ENCODE measurements around the gene NTM. TPM values are rescaled to one million over a fixed set of nuclear protein-coding genes. Genes with fewer than 3 reads are reported as not detected.

NTM gene
- total RNA-seq, 1 experiment from 2014 or later = 16.4 TPM

DNA sequence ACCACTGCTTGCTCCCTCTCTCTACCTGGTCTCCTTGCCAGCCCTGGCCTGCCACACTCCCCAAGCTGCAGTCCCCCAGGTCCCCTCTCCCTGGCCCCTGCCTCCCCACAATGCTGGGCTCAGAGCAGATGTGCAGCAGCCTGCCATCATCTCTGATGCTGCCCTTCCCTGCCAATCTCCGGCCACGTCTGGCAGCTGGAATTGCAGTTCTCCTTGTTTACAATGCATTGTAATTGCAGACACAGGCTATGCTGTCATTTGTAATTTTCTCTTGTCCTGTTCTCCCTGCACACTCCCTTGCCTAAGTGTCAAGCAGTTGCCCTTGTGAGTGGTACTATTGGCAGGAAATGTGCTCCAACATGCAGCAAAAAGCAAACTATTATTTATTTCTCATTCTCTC lies 222.3 kb downstream of the NTM start:
- no peaks in the 10 kb centered on the region; the same call in 1 of the 2 replicates for H3K27me3 Mint-ChIP-seq (ENCODE audit: low read depth)
- peaks cover 4% of the 10 kb centered on the region for H3K9me3 Mint-ChIP-seq
- DNase-seq (ENCODE audit: low spot score) (no peak), ATAC-seq (no peak)
- no peak overlapping the region for H3K4me3 Mint-ChIP-seq
- H3K36me3 Mint-ChIP-seq = no peaks in the 10 kb centered on the region
- no peak for TF ChIP-seq TEAD1 (CRISPR knock-in tag; IDR thresholded peaks at IDR 0.05)
- no peak for TF ChIP-seq ZNF138 (CRISPR knock-in tag; conservative IDR thresholded peaks at IDR 0.05)
- TF ChIP-seq TCF7 (CRISPR knock-in tag; IDR thresholded peaks at IDR 0.05; ENCODE audit: low read depth) = no peak
- TF ChIP-seq, protein P1, sequence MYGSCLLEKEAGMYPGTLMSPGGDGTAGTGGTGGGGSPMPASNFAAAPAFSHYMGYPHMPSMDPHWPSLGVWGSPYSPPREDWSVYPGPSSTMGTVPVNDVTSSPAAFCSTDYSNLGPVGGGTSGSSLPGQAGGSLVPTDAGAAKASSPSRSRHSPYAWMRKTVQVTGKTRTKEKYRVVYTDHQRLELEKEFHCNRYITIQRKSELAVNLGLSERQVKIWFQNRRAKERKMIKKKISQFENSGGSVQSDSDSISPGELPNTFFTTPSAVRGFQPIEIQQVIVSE (CRISPR knock-in tag; IDR thresholded peaks at IDR 0.05; ENCODE audit: borderline replicate concordance) = no peak
- TF ChIP-seq NR1H2 (CRISPR knock-in tag; IDR thresholded peaks at IDR 0.05) = no peak
- TF ChIP-seq, protein P2, sequence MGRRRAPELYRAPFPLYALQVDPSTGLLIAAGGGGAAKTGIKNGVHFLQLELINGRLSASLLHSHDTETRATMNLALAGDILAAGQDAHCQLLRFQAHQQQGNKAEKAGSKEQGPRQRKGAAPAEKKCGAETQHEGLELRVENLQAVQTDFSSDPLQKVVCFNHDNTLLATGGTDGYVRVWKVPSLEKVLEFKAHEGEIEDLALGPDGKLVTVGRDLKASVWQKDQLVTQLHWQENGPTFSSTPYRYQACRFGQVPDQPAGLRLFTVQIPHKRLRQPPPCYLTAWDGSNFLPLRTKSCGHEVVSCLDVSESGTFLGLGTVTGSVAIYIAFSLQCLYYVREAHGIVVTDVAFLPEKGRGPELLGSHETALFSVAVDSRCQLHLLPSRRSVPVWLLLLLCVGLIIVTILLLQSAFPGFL (CRISPR knock-in tag; IDR thresholded peaks at IDR 0.05; ENCODE audit: borderline replicate concordance) = no peak
- no peak for TF ChIP-seq SMAD3 (CRISPR knock-in tag; IDR thresholded peaks at IDR 0.05; ENCODE audit: borderline replicate concordance)
- TF ChIP-seq FOXJ3 (CRISPR knock-in tag; IDR thresholded peaks at IDR 0.05; ENCODE audit: borderline replicate concordance) = no peak
- TF ChIP-seq, protein P3, sequence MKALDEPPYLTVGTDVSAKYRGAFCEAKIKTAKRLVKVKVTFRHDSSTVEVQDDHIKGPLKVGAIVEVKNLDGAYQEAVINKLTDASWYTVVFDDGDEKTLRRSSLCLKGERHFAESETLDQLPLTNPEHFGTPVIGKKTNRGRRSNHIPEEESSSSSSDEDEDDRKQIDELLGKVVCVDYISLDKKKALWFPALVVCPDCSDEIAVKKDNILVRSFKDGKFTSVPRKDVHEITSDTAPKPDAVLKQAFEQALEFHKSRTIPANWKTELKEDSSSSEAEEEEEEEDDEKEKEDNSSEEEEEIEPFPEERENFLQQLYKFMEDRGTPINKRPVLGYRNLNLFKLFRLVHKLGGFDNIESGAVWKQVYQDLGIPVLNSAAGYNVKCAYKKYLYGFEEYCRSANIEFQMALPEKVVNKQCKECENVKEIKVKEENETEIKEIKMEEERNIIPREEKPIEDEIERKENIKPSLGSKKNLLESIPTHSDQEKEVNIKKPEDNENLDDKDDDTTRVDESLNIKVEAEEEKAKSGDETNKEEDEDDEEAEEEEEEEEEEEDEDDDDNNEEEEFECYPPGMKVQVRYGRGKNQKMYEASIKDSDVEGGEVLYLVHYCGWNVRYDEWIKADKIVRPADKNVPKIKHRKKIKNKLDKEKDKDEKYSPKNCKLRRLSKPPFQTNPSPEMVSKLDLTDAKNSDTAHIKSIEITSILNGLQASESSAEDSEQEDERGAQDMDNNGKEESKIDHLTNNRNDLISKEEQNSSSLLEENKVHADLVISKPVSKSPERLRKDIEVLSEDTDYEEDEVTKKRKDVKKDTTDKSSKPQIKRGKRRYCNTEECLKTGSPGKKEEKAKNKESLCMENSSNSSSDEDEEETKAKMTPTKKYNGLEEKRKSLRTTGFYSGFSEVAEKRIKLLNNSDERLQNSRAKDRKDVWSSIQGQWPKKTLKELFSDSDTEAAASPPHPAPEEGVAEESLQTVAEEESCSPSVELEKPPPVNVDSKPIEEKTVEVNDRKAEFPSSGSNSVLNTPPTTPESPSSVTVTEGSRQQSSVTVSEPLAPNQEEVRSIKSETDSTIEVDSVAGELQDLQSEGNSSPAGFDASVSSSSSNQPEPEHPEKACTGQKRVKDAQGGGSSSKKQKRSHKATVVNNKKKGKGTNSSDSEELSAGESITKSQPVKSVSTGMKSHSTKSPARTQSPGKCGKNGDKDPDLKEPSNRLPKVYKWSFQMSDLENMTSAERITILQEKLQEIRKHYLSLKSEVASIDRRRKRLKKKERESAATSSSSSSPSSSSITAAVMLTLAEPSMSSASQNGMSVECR (CRISPR knock-in tag; IDR thresholded peaks at IDR 0.05; ENCODE audit: borderline replicate concordance) = no peak
- no peak for TF ChIP-seq IRF2 (CRISPR knock-in tag; IDR thresholded peaks at IDR 0.05; ENCODE audit: borderline replicate concordance, low read depth)
- TF ChIP-seq NR3C1 (CRISPR knock-in tag; conservative IDR thresholded peaks at IDR 0.05; ENCODE audit: low read depth) = no peak
- TF ChIP-seq ZNF416 (CRISPR knock-in tag; IDR thresholded peaks at IDR 0.05) = no peak
- no peak for TF ChIP-seq ETV6 (CRISPR knock-in tag; IDR thresholded peaks at IDR 0.05)
- TF ChIP-seq, protein P4, sequence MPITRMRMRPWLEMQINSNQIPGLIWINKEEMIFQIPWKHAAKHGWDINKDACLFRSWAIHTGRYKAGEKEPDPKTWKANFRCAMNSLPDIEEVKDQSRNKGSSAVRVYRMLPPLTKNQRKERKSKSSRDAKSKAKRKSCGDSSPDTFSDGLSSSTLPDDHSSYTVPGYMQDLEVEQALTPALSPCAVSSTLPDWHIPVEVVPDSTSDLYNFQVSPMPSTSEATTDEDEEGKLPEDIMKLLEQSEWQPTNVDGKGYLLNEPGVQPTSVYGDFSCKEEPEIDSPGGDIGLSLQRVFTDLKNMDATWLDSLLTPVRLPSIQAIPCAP (CRISPR knock-in tag; IDR thresholded peaks at IDR 0.05) = no peak
- TF ChIP-seq, protein P5, sequence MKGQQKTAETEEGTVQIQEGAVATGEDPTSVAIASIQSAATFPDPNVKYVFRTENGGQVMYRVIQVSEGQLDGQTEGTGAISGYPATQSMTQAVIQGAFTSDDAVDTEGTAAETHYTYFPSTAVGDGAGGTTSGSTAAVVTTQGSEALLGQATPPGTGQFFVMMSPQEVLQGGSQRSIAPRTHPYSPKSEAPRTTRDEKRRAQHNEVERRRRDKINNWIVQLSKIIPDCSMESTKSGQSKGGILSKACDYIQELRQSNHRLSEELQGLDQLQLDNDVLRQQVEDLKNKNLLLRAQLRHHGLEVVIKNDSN (CRISPR knock-in tag; IDR thresholded peaks at IDR 0.05) = no peak
- no peak for TF ChIP-seq KAT7 (CRISPR knock-in tag; IDR thresholded peaks at IDR 0.05; ENCODE audit: borderline replicate concordance)
- peaks cover 62% of the 10 kb centered on the region for H3K4me1 Mint-ChIP-seq
- CTCF ChIA-PET = interaction anchor here (0.5 to 3.3 kb wide), 6 partner anchors 13 to 528 kb away, joined by 3 to 19 read pairs (median 12); no protein-coding TSS in a partner anchor
- H3K27ac Mint-ChIP-seq = no peak overlapping the region
- POLR2A ChIA-PET = no interaction called here

DNA sequence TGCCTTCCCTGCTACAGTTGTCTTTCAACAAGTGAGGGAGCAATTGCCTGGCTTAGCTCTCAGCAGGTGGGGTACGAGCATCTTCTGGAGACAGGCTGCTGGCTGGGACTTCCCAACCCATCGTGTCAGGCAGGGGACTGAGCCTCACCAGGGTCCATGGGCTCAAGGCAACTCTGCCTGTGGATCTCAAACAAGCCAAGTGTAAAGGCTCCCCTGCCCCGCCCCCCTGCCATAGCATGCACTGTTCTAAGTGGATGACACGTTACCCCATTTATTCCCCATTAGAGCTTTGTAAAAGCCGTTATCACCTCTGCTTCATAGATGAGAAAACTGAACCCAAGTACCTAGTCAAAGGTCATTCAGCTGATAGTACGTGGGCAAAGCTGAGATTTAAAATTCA lies 222.9 kb downstream of the NTM start:
- DNase-seq (ENCODE audit: low spot score) (no peak), ATAC-seq (peak; percentile 24)
- Mint-ChIP-seq H3K27ac (no peak overlapping the region), H3K9me3 (no peaks in the 10 kb centered on the region), H3K4me1 (peaks cover 66% of the 10 kb centered on the region), H3K36me3 (no peaks in the 10 kb centered on the region), H3K27me3 (ENCODE audit: low read depth) (no peaks in the 10 kb centered on the region; the same call in 1 of the 2 replicates), H3K4me3 (no peak overlapping the region)
- no peak for TF ChIP-seq ZNF396 (CRISPR knock-in tag; IDR thresholded peaks at IDR 0.05; ENCODE audit: borderline replicate concordance)
- TF ChIP-seq FOXK1 (CRISPR knock-in tag; IDR thresholded peaks at IDR 0.05) = no peak
- TF ChIP-seq, protein P5 (CRISPR knock-in tag; IDR thresholded peaks at IDR 0.05) = no peak
- no peak for TF ChIP-seq CREB1 (CRISPR knock-in tag; IDR thresholded peaks at IDR 0.05)
- TF ChIP-seq, protein P6, sequence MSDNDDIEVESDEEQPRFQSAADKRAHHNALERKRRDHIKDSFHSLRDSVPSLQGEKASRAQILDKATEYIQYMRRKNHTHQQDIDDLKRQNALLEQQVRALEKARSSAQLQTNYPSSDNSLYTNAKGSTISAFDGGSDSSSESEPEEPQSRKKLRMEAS (CRISPR knock-in tag; IDR thresholded peaks at IDR 0.05) = no peak
- TF ChIP-seq, protein P7, sequence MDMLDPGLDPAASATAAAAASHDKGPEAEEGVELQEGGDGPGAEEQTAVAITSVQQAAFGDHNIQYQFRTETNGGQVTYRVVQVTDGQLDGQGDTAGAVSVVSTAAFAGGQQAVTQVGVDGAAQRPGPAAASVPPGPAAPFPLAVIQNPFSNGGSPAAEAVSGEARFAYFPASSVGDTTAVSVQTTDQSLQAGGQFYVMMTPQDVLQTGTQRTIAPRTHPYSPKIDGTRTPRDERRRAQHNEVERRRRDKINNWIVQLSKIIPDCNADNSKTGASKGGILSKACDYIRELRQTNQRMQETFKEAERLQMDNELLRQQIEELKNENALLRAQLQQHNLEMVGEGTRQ (CRISPR knock-in tag; IDR thresholded peaks at IDR 0.05) = no peak
- no peak for TF ChIP-seq ZBTB21 (CRISPR knock-in tag; IDR thresholded peaks at IDR 0.05; ENCODE audit: borderline replicate concordance)
- TF ChIP-seq ETV6 (CRISPR knock-in tag; IDR thresholded peaks at IDR 0.05) = no peak
- POLR2A ChIA-PET = no interaction called here
- CTCF ChIA-PET = interaction anchor here (0.9 to 3.3 kb wide), 4 partner anchors 13 to 529 kb away, joined by 3 to 19 read pairs (median 12); no protein-coding TSS in a partner anchor
